DOHH2 (cell line): Measurements from ENCODE around the gene CLHC1.

Experiments used
- CTCF ChIP-seq: fragments of 200-600 bp; sonication (generic); IDR thresholded peaks from one replicate; pipeline ENCODE4 v1.5.1; 2014; ENCODE audit warnings: antibody characterized with exemption, mild to moderate bottlenecking, low read depth, low read length; ENCODE audit not compliant: poor library complexity, severe bottlenecking
- EZH2phosphoT487 ChIP-seq: fragments of 200-600 bp; sonication (generic); IDR thresholded peaks from 2 replicates; pipeline ENCODE4 v1.6.1; 2017; ENCODE audit warnings: borderline replicate concordance, mild to moderate bottlenecking, antibody characterized with exemption, low read length, moderate library complexity, mixed read lengths

- no peak for TF ChIP-seq CTCF
- no peak for TF ChIP-seq EZH2phosphoT487
Observed at GRCh38 chr2:55236992-55237543, 5.0 kb upstream of the CLHC1 start.
